Large intestine (tissue), 3 donors: ENCODE measurements around the gene MBNL2. TPM values are rescaled to one million over a fixed set of nuclear protein-coding genes. Genes with fewer than 3 reads are reported as not detected.

ENCODE experiments used
- DNase-seq, 2 donors: peaks; one replicate each; pipeline versions ENCODE4 v3.0.0 to v3.0.0-alpha.2; 2013
- H3K27ac ChIP-seq: one replicate; pipeline ENCODE4 v1.5.1; 2013; ENCODE audit warnings: low read length
- H3K27me3 ChIP-seq: 2 replicates; pipeline ENCODE4 v1.6.1; 2013; ENCODE audit warnings: low read length; ENCODE audit not compliant: control insufficient read depth, insufficient read depth
- H3K36me3 ChIP-seq: 2 replicates; pipeline ENCODE4 v1.6.1; 2013; ENCODE audit warnings: low read length; ENCODE audit not compliant: control insufficient read depth, insufficient read depth
- H3K4me1 ChIP-seq: one replicate; pipeline ENCODE4 v1.6.1; 2013; ENCODE audit warnings: low read length; ENCODE audit not compliant: control insufficient read depth, insufficient read depth
- H3K4me3 ChIP-seq: one replicate; pipeline ENCODE4 v1.5.1; 2013; ENCODE audit warnings: low read length
- H3K9me3 ChIP-seq: one replicate; pipeline ENCODE4 v1.6.1; 2013; ENCODE audit warnings: mild to moderate bottlenecking, low read depth, low read length, moderate library complexity; ENCODE audit not compliant: control insufficient read depth
- WGBS: methylation state at CpG from one replicate; pipeline ENCODE4 v1.1.5; 2013; ENCODE audit warnings: low lambda C conversion rate; ENCODE audit not compliant: insufficient coverage; 5-methylcytosine and 5-hydroxymethylcytosine counted together
- polyA plus RNA-seq: library from polyadenylated mRNA; unstranded; fragments of 120-200 nt; gene quantifications from one replicate; pipeline ENCODE4 v1.2.1, GENCODE V29; 2013

Gene MBNL2
- polyA plus RNA-seq, 1 donor: 38.6 TPM

DNA sequence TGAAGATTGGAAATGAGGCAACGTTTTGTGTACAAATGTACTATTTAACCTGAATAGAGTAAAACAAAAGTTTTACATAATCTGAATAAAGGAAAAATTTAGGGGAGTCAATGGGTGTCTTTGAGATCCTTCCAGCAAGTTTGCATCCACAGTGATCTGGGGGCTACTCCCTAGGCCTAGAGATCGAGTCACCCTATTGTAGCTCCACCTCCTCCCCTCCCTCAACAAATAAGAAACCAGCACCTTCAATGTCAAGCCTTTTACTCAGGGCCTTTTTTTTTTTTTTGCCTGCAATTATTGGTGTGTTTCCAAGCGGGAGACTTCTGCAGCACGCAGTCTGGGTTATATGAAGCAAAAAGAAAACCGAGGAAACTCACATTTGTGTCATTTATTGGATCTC, 195.6 kb downstream of the MBNL2 start:
- DNase-seq: no peak
- Histone ChIP-seq H3K27ac (no peak overlapping the region), H3K4me1 (no peaks in the 10 kb centered on the region), H3K36me3 (no peaks in the 10 kb centered on the region), H3K9me3 (no peaks in the 10 kb centered on the region), H3K4me3 (no peak overlapping the region), H3K27me3 (no peaks in the 10 kb centered on the region)
- 20% methylated on average over 2 of the region's 5 CpGs for WGBS

DNA sequence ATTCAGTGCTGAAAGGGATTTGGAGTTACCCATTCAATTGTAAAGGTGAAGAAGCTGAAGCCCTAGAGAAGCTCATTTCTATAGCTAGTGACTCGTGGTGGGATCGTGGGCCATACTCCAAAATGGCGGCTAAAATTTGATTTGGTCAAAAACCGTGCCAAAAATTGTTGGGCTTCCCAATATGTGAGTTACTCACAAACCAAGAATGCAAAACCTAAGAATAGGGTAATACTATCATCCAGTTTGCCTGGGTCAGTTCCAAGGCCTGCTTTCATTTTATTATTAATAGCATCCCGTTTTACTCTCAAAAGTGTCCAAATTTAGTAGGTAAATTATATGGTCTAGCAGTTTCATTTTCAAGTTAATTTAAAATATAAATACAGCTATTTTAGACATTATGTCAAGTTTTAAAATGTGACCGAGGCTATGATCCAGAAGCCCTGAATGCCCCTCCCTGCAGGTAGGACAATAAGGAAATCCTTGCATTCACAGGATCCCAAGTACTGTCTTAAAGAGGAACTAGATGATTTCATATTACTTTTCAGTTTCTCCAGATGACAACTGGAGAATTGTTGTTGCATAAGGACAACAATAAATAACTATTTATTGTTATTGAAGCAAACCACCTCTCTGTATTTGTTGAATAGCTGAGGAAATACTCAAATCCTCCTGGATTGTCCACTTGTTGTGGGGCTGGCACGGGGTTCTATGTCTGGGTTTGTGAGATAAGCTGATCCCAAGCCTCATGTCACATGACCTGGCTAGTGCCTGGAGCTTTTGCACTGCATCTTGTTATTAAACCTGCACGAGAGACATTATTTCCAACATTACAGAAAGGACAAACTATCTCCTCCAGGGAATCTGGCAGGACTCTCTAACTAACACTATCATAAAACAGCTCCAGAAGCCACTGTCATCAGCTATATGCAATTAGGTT, 200.3 kb downstream of the MBNL2 start:
- no peaks in the 10 kb centered on the region for H3K4me1 ChIP-seq
- H3K27ac ChIP-seq: no peak overlapping the region
- no peak overlapping the region for H3K4me3 ChIP-seq
- peak in 1 of 2 donors; percentile 30 for DNase-seq
- H3K27me3 ChIP-seq: no peaks in the 10 kb centered on the region
- 60% methylated on average over 1 of the region's 8 CpGs for WGBS
- H3K36me3 ChIP-seq: no peaks in the 10 kb centered on the region
- no peaks in the 10 kb centered on the region for H3K9me3 ChIP-seq

DNA sequence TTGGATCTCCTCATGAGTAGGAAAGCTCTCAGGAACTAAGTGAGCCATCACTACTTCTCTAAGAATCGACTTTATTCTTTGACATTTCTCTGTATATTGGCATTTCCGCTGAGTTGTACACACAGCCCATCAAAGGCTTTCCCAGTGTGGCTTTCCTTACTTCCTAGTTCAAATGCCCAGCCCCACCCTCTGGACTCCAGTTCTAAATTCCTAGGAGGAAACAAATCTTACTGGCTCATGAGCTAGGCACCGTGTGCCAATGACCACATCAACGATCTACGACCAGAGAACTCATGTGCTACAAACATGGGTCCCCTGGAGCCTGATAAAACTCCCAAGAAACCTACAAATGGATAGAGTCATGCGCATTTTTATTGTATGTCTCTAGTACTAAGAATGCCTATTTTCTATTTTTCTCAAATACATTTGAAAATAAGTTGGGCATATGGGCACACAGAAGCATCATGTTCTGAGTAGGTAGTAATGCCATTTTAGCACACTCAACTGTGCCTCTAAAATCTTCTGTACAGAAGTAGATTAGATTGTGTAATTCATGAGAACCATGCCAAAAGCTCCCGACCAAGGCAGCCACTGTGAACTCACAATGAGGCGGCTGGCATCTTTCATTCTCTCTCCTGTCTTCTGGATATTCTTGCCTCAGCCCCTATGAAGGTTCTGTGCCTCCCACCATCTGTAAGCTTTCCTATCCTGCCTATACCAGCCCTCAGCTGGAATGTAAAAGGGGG, 201.3 kb downstream of the MBNL2 start:
- Histone ChIP-seq H3K4me1 (no peaks in the 10 kb centered on the region), H3K36me3 (no peaks in the 10 kb centered on the region), H3K9me3 (no peaks in the 10 kb centered on the region), H3K27me3 (no peaks in the 10 kb centered on the region), H3K27ac (no peak overlapping the region), H3K4me3 (no peak overlapping the region)
- no CpG with 5 or more reads among the region's 8 CpGs for WGBS
- no peak for DNase-seq

DNA sequence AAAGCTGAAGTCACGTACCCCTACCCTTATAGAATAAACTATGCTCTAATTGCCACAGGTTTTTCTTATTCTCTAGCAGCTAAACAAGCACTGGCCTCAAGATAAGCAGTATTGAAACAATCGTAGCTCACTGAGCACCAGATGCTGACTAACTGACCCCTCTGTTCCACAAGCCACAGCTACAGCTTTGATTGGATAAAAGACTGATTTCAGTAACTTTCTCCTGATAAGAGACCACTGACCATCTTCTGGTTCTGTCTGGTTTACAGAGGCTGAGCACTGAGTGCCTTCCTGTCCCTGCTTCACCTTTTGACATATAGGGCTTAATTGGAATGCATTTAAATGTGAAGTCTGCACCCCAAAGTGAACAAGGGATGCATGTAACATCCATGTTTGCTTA, 203.5 kb downstream of the MBNL2 start:
- H3K27me3 ChIP-seq: no peaks in the 10 kb centered on the region
- H3K4me1 ChIP-seq: peaks cover 4% of the 10 kb centered on the region
- H3K27ac ChIP-seq: no peak overlapping the region
- H3K36me3 ChIP-seq: no peaks in the 10 kb centered on the region
- WGBS: no CpG with 5 or more reads among the region's 2 CpGs
- DNase-seq: no peak
- H3K9me3 ChIP-seq: no peaks in the 10 kb centered on the region
- no peak overlapping the region for H3K4me3 ChIP-seq

DNA sequence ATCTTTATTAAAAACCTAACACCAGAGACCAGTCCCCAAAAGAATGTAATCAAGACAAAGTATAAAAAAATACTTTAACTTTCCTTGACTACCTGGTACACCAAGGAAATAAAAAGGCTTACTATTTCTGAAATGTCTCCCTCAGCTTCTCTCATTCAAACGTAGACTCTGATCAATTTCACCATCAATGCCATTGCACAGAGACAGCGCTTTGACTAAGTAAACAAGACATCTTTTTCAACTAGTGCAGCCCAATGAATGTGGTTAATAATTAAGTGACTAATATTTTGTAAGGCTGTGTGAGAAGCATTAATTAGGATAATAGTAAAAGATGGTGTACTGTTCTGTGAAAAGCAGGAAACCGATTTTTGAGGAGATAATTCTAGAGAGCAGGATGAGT, 204.6 kb downstream of the MBNL2 start:
- no CpG with 5 or more reads among the region's 3 CpGs for WGBS
- Histone ChIP-seq H3K4me1 (peaks cover 12% of the 10 kb centered on the region), H3K27ac (no peak overlapping the region), H3K9me3 (no peaks in the 10 kb centered on the region), H3K4me3 (no peak overlapping the region), H3K36me3 (no peaks in the 10 kb centered on the region), H3K27me3 (no peaks in the 10 kb centered on the region)
- DNase-seq: no peak

DNA sequence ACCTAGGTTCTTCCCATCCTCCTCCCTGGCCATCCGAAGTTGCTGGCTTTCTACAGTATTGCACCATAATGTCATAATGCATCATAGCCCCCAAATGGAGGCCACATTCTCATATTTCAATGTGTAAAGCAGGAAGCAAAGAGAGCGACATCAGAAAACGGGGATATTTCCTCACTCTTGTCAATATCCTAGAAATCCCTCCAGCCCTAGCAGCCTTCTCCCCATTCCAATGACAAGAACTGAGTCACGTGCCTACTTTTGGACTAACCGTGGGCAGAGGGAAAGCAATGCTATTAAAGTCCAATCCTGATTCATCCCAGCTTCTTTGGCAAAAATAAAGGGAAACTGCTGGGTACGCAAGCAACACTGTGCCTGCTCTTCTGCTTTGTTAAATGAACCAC, 207.5 kb downstream of the MBNL2 start:
- Histone ChIP-seq H3K27me3 (no peaks in the 10 kb centered on the region), H3K4me1 (peaks cover 19% of the 10 kb centered on the region), H3K4me3 (no peak overlapping the region), H3K27ac (no peak overlapping the region), H3K9me3 (no peaks in the 10 kb centered on the region), H3K36me3 (no peaks in the 10 kb centered on the region)
- WGBS: 100% methylated on average over 1 of the region's 6 CpGs
- DNase-seq: no peak

DNA sequence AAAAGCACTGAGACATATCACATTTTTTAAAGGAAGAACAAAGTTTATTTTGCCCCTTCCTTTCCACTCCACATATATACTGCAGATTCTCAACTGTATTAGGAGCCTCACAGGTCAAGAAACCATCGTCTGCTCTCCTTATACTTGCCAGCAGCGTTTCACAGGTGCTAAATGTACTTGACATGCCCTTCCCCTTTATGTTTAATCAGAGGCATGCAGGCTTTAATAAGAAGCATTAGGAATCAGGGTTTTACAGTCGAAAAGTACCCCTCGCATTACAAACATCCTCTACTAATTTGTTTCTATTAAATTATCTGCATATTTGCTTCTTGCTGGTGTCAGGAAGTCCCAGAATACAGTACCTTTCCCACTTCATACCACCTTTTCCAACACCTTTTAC, 208.2 kb downstream of the MBNL2 start:
- Histone ChIP-seq H3K27ac (peak overlapping the region; percentile 29), H3K27me3 (no peaks in the 10 kb centered on the region), H3K9me3 (no peaks in the 10 kb centered on the region), H3K4me3 (no peak overlapping the region), H3K4me1 (peaks cover 19% of the 10 kb centered on the region), H3K36me3 (no peaks in the 10 kb centered on the region)
- 80% methylated on average over 2 of the region's 4 CpGs for WGBS
- no peak for DNase-seq

DNA sequence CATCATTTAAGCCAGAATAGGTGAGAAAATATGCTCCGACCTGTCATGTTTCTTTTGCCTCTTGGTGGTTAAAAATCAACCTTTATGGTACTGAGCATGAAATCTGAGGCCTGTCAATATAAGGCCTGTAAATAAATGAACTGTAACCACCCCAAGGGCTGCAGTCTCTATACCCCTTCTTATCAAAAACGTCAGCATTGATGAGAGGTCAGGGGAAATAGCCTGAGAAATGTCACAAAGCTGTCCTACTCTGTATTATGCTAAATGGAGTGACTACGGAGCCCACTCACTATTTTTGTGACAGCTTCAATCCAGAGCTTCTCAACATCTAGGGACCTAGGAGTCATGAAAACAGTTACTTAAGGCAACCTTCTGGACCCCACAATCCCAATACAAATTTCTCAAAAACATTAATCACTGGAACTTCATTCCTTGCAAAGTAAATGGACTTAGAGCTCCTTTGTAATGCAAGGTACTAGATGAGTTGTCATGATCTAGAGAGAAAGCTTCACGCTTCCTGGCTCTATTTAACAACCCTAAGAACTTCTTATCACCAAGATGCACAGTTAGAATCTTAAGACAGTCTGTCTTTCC, 209.1 kb downstream of the MBNL2 start:
- H3K27me3 ChIP-seq: no peaks in the 10 kb centered on the region
- peak; percentile 25 to 59 for DNase-seq
- peaks cover 19% of the 10 kb centered on the region for H3K4me1 ChIP-seq
- H3K9me3 ChIP-seq: no peaks in the 10 kb centered on the region
- peak overlapping the region; percentile 100 for H3K27ac ChIP-seq
- no CpG with 5 or more reads among the region's 4 CpGs for WGBS
- H3K36me3 ChIP-seq: no peaks in the 10 kb centered on the region
- peak overlapping the region; percentile 0 for H3K4me3 ChIP-seq

DNA sequence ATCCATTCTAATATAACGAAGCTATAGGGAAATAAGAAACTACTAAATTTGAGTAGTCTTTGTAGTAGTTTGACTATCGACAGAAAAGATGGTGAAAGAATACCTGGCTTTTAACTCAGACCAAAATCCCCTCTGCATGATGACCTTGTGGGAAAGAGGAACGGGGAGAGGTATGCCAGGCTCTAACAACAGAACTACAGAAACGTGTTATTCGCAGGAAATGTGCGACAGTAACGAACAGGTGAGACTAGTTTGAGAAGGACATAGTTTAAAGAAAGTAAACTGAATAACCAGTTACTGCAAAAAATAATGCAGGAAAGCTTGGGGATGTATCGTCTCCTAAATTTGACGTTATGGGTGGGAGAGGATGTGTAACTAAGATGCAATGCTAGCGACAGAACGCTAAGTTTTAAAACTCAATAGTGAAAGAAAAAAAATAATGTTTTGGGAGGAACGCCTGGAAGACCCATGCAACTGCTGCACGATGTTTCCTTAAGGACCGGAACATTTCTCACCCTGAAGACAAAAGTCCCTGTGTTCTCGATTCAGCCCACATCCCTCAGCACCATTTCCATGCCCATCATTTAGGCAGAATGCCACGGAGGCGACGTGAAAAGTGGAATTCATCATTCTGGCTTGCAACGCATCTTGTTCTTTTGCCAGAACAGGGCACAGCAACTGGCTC, 210.2 kb downstream of the MBNL2 start:
- Histone ChIP-seq H3K36me3 (no peaks in the 10 kb centered on the region), H3K4me3 (peak overlapping the region; percentile 88), H3K27ac (peak overlapping the region; percentile 100), H3K9me3 (no peaks in the 10 kb centered on the region), H3K4me1 (peaks cover 19% of the 10 kb centered on the region), H3K27me3 (no peaks in the 10 kb centered on the region)
- 22% methylated on average over 10 of the region's 19 CpGs for WGBS
- no peak for DNase-seq
